K562 (cell line): ENCODE data around the gene ELP1. TPM values are rescaled to one million over a fixed set of nuclear protein-coding genes. Genes with fewer than 3 reads are reported as not detected.

Experiments
- ATAC-seq: fragments of 200-7000 bp; cut with Tn5 transposase; 3 replicates; pipeline ENCODE4 v1.9.1; 2020; ENCODE audit warnings: moderate library complexity
- BruUV-seq: library from RNA; stranded (reverse); fragments of 400-500 nt; replicated peaks from 2 replicates; lab custom pipeline; 2021; lab: Mats Ljungman, UMichigan
- CTCF ChIA-PET: fragments of 300-600 bp; formaldehyde crosslinking; extraction: SDS; loops from one replicate; lab custom pipeline; 2021; ENCODE audit warnings: low intra/inter-chr PET ratio; lab: Yijun Ruan, JAX
- POLR2A ChIA-PET: fragments of 300-600, 350-650 bp; sonication (Branson Sonifier 250); formaldehyde crosslinking; extraction: SDS; loops from one replicate; lab custom pipeline; 2021; ENCODE audit warnings: antibody characterized with exemption, inconsistent platforms; lab: Yijun Ruan, JAX
- DNase-seq, 4 experiments: peaks; one replicate each; pipeline versions ENCODE4 v3.0.0 to v3.0.0-alpha.2; 2011 to 2018; ENCODE audit warnings: low spot score in 3 of 4, mixed read lengths in 3 of 4; ENCODE audit errors: extremely low read depth in 1 of 4
- FAIRE-seq: peaks from 2 replicates; lab custom pipeline; 2011; peaks lifted over from hg19 to GRCh38; lab: Jason Lieb, UNC
- H2AFZ ChIP-seq: 2 replicates; pipeline ENCODE4 v1.6.0; 2011; ENCODE audit warnings: low read depth, low read length, control low read depth, inconsistent platforms
- H3K27ac ChIP-seq: fragments of 200-600 bp; 3 replicates; pipeline ENCODE4 v1.8.0; 2011; ENCODE audit warnings: low read depth, mild to moderate bottlenecking, control low read depth, inconsistent platforms, low read length, moderate library complexity, mixed read lengths; ENCODE audit errors: extremely low read depth
- H3K27me3 ChIP-seq, 2 experiments: fragments of 300-600 bp in 1 of 2; 2 replicates in 1 of 2; 3 replicates in 1 of 2; pipeline versions ENCODE4 v1.6.0 to v1.8.0; 2011; ENCODE audit warnings: inconsistent platforms in 2 of 2, low read length in 2 of 2, mild to moderate bottlenecking in 1 of 2, mixed read lengths in 1 of 2, moderate library complexity in 1 of 2; ENCODE audit not compliant: control insufficient read depth in 2 of 2, insufficient read depth in 2 of 2
- H3K36me3 ChIP-seq: fragments of 300-600 bp; 3 replicates; pipeline ENCODE4 v1.8.0; 2011; ENCODE audit warnings: mild to moderate bottlenecking, low read length, inconsistent platforms; ENCODE audit not compliant: control insufficient read depth, insufficient read depth
- H3K4me1 ChIP-seq, 2 experiments: fragments of 200-600 bp in 1 of 2; replicated peaks in 1 of 2; 2 replicates in 1 of 2; 3 replicates in 1 of 2; pipeline versions ENCODE4 v1.5.1 to v1.8.0; 2011; ENCODE audit warnings: inconsistent platforms in 2 of 2, low read length in 2 of 2, mild to moderate bottlenecking in 1 of 2, mixed read lengths in 1 of 2, moderate library complexity in 1 of 2; ENCODE audit not compliant: control insufficient read depth in 2 of 2, insufficient read depth in 2 of 2
- H3K4me2 ChIP-seq: 2 replicates; pipeline ENCODE4 v1.6.1; 2011; ENCODE audit warnings: low read length, control low read depth, inconsistent platforms, mixed read lengths; ENCODE audit not compliant: insufficient read depth
- H3K4me3 ChIP-seq: fragments of 200-600 bp; sonication (generic), shearing (Covaris generic); 2 replicates; pipeline ENCODE4 v1.5.1; 2016; ENCODE audit warnings: control low read depth, inconsistent platforms
- H3K79me2 ChIP-seq: fragments of 200-600 bp; 3 replicates; pipeline ENCODE4 v1.8.0; 2011; ENCODE audit warnings: low read length, inconsistent platforms; ENCODE audit not compliant: control insufficient read depth, insufficient read depth
- H3K9ac ChIP-seq, 2 experiments: 2 replicates each; pipeline versions ENCODE4 v1.6.0 to v1.6.1; 2011; ENCODE audit warnings: low read depth in 2 of 2, low read length in 2 of 2, control low read depth in 1 of 2, inconsistent platforms in 1 of 2, mild to moderate bottlenecking in 1 of 2, mixed read lengths in 1 of 2; ENCODE audit not compliant: insufficient read depth in 1 of 2
- H3K9me1 ChIP-seq: one replicate; pipeline ENCODE4 v1.6.0; 2011; ENCODE audit warnings: inconsistent platforms, mild to moderate bottlenecking, low read length, moderate library complexity; ENCODE audit not compliant: control insufficient read depth, insufficient read depth
- H3K9me3 ChIP-seq: replicated peaks from 2 replicates; pipeline ENCODE4 v1.5.1; 2011; ENCODE audit warnings: low read depth, low read length, inconsistent platforms; ENCODE audit not compliant: control insufficient read depth, insufficient read depth
- H4K20me1 ChIP-seq: replicated peaks from 2 replicates; pipeline ENCODE4 v1.6.1; 2011; ENCODE audit warnings: low read length, inconsistent platforms, mixed read lengths; ENCODE audit not compliant: control insufficient read depth, insufficient read depth
- ARHGAP35 ChIP-seq: fragments of 450-650 bp; IDR thresholded peaks from 2 replicates; pipeline ENCODE4 v1.6.1; 2018; ENCODE audit not compliant: partially characterized antibody
- BRD4 ChIP-seq: fragments of 200-600 bp; sonication (generic); IDR thresholded peaks from 2 replicates; pipeline ENCODE4 v1.6.1; 2017; ENCODE audit warnings: inconsistent platforms
- E2F3 ChIP-seq: fragments of 250-450 bp; sonication (Bioruptor Pico); IDR thresholded peaks from 2 replicates; pipeline ENCODE4 v1.4.0; 2020; ENCODE audit warnings: mild to moderate bottlenecking
- HMBOX1 ChIP-seq: sonication (generic); IDR thresholded peaks from 2 replicates; pipeline ENCODE4 v1.6.1; 2016
- RBM15 ChIP-seq: fragments of 200-400 bp; formaldehyde crosslinking; IDR thresholded peaks from 2 replicates; pipeline ENCODE4 v1.6.1; 2018; ENCODE audit warnings: mild to moderate bottlenecking, low read length, moderate library complexity; ENCODE audit not compliant: insufficient read depth
- RBM34 ChIP-seq: fragments of 200-400 bp; formaldehyde crosslinking; IDR thresholded peaks from 2 replicates; pipeline ENCODE4 v1.6.1; 2018; ENCODE audit warnings: low read length, borderline replicate concordance; ENCODE audit not compliant: insufficient read depth
- SP1 ChIP-seq: sonication (generic); formaldehyde crosslinking; IDR thresholded peaks from 2 replicates; pipeline ENCODE4 v1.8.1; 2022; ENCODE audit warnings: mild to moderate bottlenecking, missing genetic modification reagents
- VEZF1 ChIP-seq: fragments of 200-800 bp; sonication (Bioruptor generic); IDR thresholded peaks from 2 replicates; pipeline ENCODE4 v1.6.1; 2017; ENCODE audit warnings: missing genetic modification characterization, missing compliant biosample characterization
- ZKSCAN3 ChIP-seq: fragments of 250-450 bp; sonication (Bioruptor Pico); IDR thresholded peaks from 2 replicates; pipeline ENCODE4 v1.4.0; 2020
- ZNF174 ChIP-seq: fragments of 250-450 bp; sonication (Bioruptor Pico); IDR thresholded peaks from 2 replicates; pipeline ENCODE4 v1.4.0; 2020; ENCODE audit warnings: mild to moderate bottlenecking
- ZNF253 ChIP-seq: fragments of 250-450 bp; sonication (Bioruptor Pico); conservative IDR thresholded peaks from 2 replicates; pipeline ENCODE4 v1.6.1; 2021; ENCODE audit warnings: mild to moderate bottlenecking
- ZNF589 ChIP-seq: fragments of 200-800 bp; sonication (Bioruptor generic); IDR thresholded peaks from 2 replicates; pipeline ENCODE4 v1.6.1; 2016; ENCODE audit warnings: low read depth, missing genetic modification characterization, missing compliant biosample characterization
- WGBS: fragments of 100-300 bp; shearing (Covaris generic); methylation state at CpG from one replicate; pipeline ENCODE4 v1.1.6; 2016; ENCODE audit warnings: low coverage, mixed read lengths; ENCODE audit not compliant: insufficient coverage; ENCODE audit errors: missing lambda C conversion rate; 5-methylcytosine and 5-hydroxymethylcytosine counted together
- in situ Hi-C: fragments of 300-500 bp; cut with MboI; formaldehyde crosslinking; loops from 4 replicates; pipeline ENCODE4 v1.15.0; 2018; ENCODE audit warnings: inconsistent platforms, mixed read lengths
- intact Hi-C: fragments of 100-400 bp; cut with micrococcal nuclease; formaldehyde crosslinking; loops from 2 replicates; pipeline ENCODE4 v1.14.2; 2022
- polyA plus RNA-seq, 8 experiments: library from polyadenylated mRNA; depleted of rRNA in 4 of 8; stranded (reverse) in 5 of 8; unstranded in 3 of 8; fragments of >200 nt; fragmentation: Nextera tagmentation in 2 of 8; fragmentation: Illumina TruSeq in 1 of 8; extraction: Ambion mirVana in 2 of 8; extraction: Trizol in 1 of 8; gene quantifications; 2 replicates each; pipeline versions ENCODE4 v1.2.1 to v1.2.3, GENCODE V29; 2011 to 2014; ENCODE audit warnings: inconsistent platforms in 1 of 8, missing spikeins in 1 of 8
- total RNA-seq, 7 experiments: library from RNA; depleted of rRNA in 6 of 7; stranded (reverse); fragments of >200 nt in 6 of 7; fragmentation: Illumina TruSeq in 2 of 7; extraction: Trizol in 2 of 7; gene quantifications; 2 replicates each; pipeline versions ENCODE4 v1.2.1 to v1.2.3, GENCODE V29; 2011 to 2021; ENCODE audit warnings: low replicate concordance in 1 of 7
- TF ChIP-seq, protein P1 (sequence below), 2 experiments: IDR thresholded peaks in 1 of 2; conservative IDR thresholded peaks in 1 of 2; 2 replicates each; pipeline ENCODE4 v1.6.1; 2016; ENCODE audit warnings: low read depth in 2 of 2, mild to moderate bottlenecking in 1 of 2, missing compliant biosample characterization in 1 of 2, missing genetic modification characterization in 1 of 2, moderate library complexity in 1 of 2

Gene ELP1
- total and polyA plus RNA-seq, 9 of the 15 experiments (the other 6 are each of a cell fraction or from before 2014, with no cell fraction given) = 17.0 to 48.6 (median 39.7) TPM

DNA sequence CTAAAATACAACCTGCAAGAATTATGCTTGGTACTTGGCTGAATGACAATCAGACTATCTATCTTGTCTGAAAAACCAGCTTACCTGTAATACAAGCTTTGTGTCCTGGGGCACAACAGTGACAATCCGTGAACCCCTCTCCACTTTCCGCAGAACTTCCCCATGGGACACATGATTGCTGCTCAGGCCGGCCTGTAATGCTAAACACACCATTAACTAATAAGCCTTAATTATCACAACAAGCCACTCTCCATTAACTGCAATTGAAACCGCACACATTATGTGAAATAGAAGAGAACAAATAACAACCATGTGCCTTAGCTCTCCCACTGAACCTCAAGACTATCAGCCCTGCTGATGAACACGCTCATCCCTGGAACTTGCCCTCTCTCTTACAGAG, 33.7 kb downstream of the ELP1 start:
- no peak overlapping the region for H3K4me3 ChIP-seq
- no peaks in the 10 kb centered on the region for H3K79me2 ChIP-seq
- peaks cover 88% of the 10 kb centered on the region for H3K36me3 ChIP-seq
- WGBS = 98% methylated on average over 5 of the region's 5 CpGs
- FAIRE-seq (no peak), ATAC-seq (no peak)
- no peak overlapping the region for H3K4me2 ChIP-seq
- no peak overlapping the region for H3K27ac ChIP-seq
- H3K9me1 ChIP-seq = no peaks in the 10 kb centered on the region
- no TSS peak for BruUV-seq
- intact Hi-C loops (no loop called here), in situ Hi-C loops (no loop called here)
- H4K20me1 ChIP-seq = no peaks in the 10 kb centered on the region
- CTCF ChIA-PET = no interaction called here
- TF ChIP-seq, protein P1, sequence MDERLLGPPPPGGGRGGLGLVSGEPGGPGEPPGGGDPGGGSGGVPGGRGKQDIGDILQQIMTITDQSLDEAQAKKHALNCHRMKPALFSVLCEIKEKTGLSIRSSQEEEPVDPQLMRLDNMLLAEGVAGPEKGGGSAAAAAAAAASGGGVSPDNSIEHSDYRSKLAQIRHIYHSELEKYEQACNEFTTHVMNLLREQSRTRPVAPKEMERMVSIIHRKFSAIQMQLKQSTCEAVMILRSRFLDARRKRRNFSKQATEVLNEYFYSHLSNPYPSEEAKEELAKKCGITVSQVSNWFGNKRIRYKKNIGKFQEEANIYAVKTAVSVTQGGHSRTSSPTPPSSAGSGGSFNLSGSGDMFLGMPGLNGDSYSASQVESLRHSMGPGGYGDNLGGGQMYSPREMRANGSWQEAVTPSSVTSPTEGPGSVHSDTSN (CRISPR knock-in tag; IDR thresholded peaks at IDR 0.05; ENCODE audit: low read depth) = no peak
- TF ChIP-seq, protein P1 (tag; conservative IDR thresholded peaks at IDR 0.05; ENCODE audit: low read depth) = no peak
- TF ChIP-seq E2F3 (no peak), ZNF174 (no peak), ZKSCAN3 (CRISPR knock-in tag) (no peak), BRD4 (no peak), HMBOX1 (no peak), ARHGAP35 (no peak), ZNF589 (CRISPR knock-in tag) (no peak), ZNF253 (CRISPR knock-in tag) (no peak), VEZF1 (CRISPR knock-in tag) (no peak), RBM15 (no peak), RBM34 (no peak), SP1 (CRISPR knock-in tag) (no peak)
- TF ChIP-seq, all 486 proteins: peak for 0
- POLR2A ChIA-PET = interaction anchor here (0.6 to 2.0 kb wide), 2 partner anchors 10 to 1503 kb away, joined by 3 to 8 read pairs; no protein-coding TSS in a partner anchor
- Histone ChIP-seq H3K9ac (no peak overlapping the region), H3K4me1 (peaks cover 0 to 12% of the 10 kb centered on the region in 2 experiments; a peak in 3 of 5 replicates), H3K27me3 (no peaks in the 10 kb centered on the region), H2AFZ (no peak overlapping the region), H3K9me3 (no peaks in the 10 kb centered on the region)
- no peak for DNase-seq
